WERI-Rb-1 (cell line): Measurements from ENCODE around the gene PPARD.
"Not testable (repeated sequence)": the region's sequence is repeated elsewhere in the genome, so short reads cannot be mapped to it uniquely, and the experiment has no call there.

Source experiments
- DNase-seq: peaks from one replicate; pipeline ENCODE4 v3.0.0-alpha.2; 2020
- H3K27ac ChIP-seq: fragments of 250-450 bp; sonication (Bioruptor Pico); 2 replicates; pipeline ENCODE4 v1.5.1; 2020; ENCODE audit warnings: mild to moderate bottlenecking, moderate library complexity
- H3K27me3 ChIP-seq: fragments of 250-450 bp; sonication (Bioruptor Pico); 2 replicates; pipeline ENCODE4 v1.5.1; 2021; ENCODE audit warnings: mild to moderate bottlenecking, low read depth, moderate library complexity; ENCODE audit not compliant: insufficient read depth, severe bottlenecking
- H3K36me3 ChIP-seq: fragments of 250-450 bp; sonication (Bioruptor Pico); 2 replicates; pipeline ENCODE4 v1.5.1; 2020; ENCODE audit warnings: mild to moderate bottlenecking, moderate library complexity
- H3K4me3 ChIP-seq: 2 replicates; pipeline ENCODE4 v1.5.1; 2011; ENCODE audit warnings: low read depth, mild to moderate bottlenecking, control low read depth, low read length
- H3K9me3 ChIP-seq: fragments of 250-450 bp; sonication (Bioruptor Pico); 2 replicates; pipeline ENCODE4 v1.5.1; 2021; ENCODE audit warnings: mild to moderate bottlenecking, moderate library complexity; ENCODE audit not compliant: severe bottlenecking
- TF ChIP-seq, protein P1 (sequence below): IDR thresholded peaks from 2 replicates; pipeline ENCODE4 v1.5.1; 2011; ENCODE audit warnings: low read depth, mild to moderate bottlenecking, control low read depth, inconsistent platforms, low read length

PPARD gene

DNA sequence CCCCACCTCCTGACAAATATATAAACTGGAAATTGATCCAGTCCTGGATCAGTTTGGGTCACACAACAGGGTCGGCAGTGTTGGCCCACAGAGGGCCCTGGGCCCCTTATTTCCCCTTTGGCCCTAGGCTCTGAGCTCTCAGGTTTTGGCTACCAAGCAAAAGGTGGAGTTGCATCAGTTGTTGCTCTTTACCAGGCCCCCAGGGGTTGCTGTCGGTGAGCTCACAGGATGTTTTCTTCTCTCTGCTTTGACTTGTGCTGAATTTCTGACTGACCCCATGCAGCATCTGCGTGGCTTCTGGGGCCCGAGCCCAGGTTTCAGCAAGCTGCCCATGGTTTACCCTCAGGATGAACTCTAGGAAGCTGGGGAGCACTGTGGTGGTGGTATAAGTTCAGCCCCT is 44.6 kb downstream of the PPARD start:
- H3K36me3 ChIP-seq = peaks cover 6% of the 10 kb centered on the region

DNA sequence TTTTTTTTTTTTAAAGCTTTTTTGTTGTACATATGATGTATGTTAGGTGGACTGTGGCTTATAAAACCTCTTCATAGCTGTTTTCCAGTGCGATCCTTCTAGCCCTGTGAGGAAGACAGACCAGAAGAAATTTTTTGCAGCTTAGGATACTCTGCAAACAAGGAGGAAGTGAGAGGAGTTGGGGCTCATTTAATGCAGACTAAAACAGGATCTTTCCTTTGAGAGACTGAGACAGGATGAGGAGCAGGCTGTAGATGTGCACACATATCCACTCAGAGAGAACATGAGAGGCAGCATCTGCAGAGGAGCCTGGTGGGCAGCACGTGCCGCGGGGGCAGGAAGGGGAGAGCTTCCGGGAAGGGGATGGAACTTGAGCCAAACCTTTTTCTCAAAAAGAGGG is 45.7 kb downstream of the PPARD start:
- Histone ChIP-seq H3K4me3 (no peak overlapping the region), H3K27me3 (no peaks in the 10 kb centered on the region), H3K27ac (no peak overlapping the region), H3K9me3 (peaks cover 2% of the 10 kb centered on the region), H3K36me3 (peaks cover under 1% of the 10 kb centered on the region; the same call in 1 of the 2 replicates)
- DNase-seq = no peak
- TF ChIP-seq, protein P1, sequence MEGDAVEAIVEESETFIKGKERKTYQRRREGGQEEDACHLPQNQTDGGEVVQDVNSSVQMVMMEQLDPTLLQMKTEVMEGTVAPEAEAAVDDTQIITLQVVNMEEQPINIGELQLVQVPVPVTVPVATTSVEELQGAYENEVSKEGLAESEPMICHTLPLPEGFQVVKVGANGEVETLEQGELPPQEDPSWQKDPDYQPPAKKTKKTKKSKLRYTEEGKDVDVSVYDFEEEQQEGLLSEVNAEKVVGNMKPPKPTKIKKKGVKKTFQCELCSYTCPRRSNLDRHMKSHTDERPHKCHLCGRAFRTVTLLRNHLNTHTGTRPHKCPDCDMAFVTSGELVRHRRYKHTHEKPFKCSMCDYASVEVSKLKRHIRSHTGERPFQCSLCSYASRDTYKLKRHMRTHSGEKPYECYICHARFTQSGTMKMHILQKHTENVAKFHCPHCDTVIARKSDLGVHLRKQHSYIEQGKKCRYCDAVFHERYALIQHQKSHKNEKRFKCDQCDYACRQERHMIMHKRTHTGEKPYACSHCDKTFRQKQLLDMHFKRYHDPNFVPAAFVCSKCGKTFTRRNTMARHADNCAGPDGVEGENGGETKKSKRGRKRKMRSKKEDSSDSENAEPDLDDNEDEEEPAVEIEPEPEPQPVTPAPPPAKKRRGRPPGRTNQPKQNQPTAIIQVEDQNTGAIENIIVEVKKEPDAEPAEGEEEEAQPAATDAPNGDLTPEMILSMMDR = no peak

More for the DNA sequence above, 44.6 kb downstream of the PPARD start:
- no peaks in the 10 kb centered on the region for H3K27me3 ChIP-seq
- H3K4me3 ChIP-seq = no peak overlapping the region
- H3K9me3 ChIP-seq = peaks cover 5% of the 10 kb centered on the region
- DNase-seq = no peak
- TF ChIP-seq, protein P1 = no peak
- H3K27ac ChIP-seq = no peak overlapping the region

DNA sequence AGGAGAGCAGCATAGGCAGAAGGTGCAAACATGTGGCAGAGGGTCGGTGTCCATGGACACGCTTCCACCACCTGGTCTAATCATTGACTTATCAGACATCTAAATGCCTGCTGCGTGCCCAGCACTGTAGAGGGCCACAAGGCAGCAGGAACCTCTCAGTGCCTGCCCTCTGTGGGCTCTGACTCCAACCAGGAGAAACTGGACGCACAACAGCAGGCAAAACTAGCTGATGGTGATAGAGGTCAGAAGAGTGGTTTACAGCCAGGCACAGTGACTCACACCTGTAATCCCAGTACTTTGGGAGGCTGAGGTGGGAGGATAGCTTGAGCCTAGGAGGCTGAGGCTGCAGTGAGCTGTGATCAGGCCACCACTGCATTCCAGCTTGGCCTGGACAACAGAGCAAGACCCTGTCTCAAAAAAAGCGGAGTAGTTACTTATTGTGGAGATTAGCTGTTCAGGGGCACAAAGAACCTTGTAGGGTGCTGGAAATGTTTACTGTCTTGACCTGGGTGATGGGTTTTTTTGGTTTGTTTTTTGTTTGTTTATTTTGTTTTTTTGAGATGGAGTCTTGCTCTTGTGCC is 46.5 kb downstream of the PPARD start:
- no peak overlapping the region for H3K27ac ChIP-seq
- H3K27me3 ChIP-seq = no peaks in the 10 kb centered on the region
- H3K9me3 ChIP-seq = no peaks in the 10 kb centered on the region
- no peaks in the 10 kb centered on the region for H3K36me3 ChIP-seq
- no peak overlapping the region for H3K4me3 ChIP-seq
- TF ChIP-seq, protein P1 = no peak
- no peak for DNase-seq

DNA sequence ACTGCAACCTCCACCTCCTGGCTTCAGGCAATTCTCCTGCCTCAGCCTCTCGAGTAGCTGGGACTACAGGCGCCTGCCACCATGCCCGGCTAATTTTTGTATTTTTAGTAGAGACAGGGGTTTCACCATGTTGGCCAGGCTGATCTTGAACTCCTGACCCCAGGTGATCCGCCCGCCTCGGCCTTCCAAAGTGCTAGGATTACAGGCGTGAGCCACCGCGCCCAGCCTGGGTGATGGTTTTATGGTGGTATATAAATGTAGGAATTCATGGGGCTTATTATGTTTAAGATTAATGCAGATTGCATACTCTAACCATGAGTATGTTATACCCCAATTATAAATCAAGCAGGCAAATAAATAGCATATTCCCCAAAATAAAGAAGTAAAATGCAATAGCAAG is 47.0 kb downstream of the PPARD start:
- H3K9me3 ChIP-seq, DNase-seq, H3K36me3 ChIP-seq, H3K4me3 ChIP-seq, H3K27ac ChIP-seq, H3K27me3 ChIP-seq: not testable (repeated sequence)

DNA sequence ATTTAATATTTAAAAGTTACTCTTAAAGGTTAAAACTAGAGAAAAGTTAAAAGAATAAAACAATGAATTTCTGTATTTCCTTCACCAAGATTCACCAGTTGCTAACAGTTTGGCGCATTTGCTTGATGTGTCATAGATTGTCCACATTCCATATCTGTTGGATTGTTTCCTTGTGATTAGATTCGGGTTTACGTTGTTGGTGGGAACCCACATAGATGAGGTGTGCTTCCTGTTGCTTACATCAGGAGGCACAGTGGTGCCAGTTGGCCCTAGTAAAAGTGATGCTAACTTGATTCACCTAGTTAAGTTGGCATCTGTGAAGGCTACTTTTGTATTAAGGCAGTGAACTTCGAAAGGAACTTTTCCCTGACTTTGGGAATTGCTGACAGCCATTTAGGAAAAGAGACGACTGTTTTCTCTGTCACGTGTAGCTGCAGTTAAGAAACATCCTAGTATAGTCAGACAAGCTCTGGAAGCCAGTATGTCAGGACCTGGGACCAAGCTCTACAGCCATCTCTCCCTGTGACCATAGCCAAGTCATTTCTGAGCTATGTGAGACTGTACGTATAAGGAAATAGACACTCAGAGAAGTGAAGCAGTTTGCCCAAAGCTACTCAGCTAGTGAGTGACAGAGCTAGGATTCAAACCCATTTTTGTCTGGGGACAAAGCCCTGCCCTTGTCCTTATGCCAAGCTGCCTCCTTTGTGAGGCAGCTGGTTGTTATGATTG is 49.0 kb downstream of the PPARD start:
- Histone ChIP-seq H3K27ac (no peak overlapping the region), H3K36me3 (no peaks in the 10 kb centered on the region), H3K27me3 (no peaks in the 10 kb centered on the region), H3K4me3 (no peak overlapping the region), H3K9me3 (no peaks in the 10 kb centered on the region)
- DNase-seq = no peak
- TF ChIP-seq, protein P1 = no peak

DNA sequence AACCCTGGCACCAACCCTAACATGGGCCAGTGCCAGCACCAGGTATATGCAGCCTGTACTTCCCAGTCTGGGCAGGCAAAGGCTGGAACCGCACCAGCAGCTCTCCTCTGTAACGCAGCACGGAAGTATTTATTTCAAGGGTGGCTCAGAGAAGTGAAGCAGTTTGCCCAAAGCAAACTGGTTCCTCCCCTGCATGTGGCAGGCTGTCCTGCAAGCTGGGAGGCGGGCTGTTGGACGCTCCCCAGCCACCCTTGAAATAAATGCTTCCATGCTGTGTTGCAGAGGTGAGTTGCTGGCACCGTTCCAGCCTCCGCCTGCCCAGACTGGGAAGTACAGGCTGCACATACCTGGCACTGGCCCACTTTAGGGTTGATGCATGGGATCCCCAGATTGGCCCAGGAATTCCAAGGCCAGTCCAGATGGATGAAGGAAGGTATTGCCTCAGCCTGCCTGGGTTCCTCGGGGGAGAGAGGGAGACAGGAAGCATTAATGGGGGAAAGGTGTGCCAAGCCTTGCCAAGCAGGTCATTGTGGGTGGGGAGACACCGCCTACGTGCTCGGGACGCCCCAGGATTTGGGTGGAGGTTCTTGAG is 49.8 kb downstream of the PPARD start:
- DNase-seq = no peak
- no peak overlapping the region for H3K4me3 ChIP-seq
- H3K36me3 ChIP-seq = no peaks in the 10 kb centered on the region

More for the DNA sequence above, 49.8 kb downstream of the PPARD start:
- no peak overlapping the region for H3K27ac ChIP-seq
- H3K9me3 ChIP-seq = no peaks in the 10 kb centered on the region
- no peaks in the 10 kb centered on the region for H3K27me3 ChIP-seq
- TF ChIP-seq, protein P1 = no peak
